IPS DF 19.7 (cell line): ENCODE results near the gene CSPG4.
A peak's percentile ranks its signal among the peaks of the same experiment; 100 is the strongest.

Experiments used
- DNase-seq: peaks from one replicate; pipeline ENCODE4 v3.0.0-alpha.2; 2013; ENCODE audit warnings: low read depth, low spot score

Gene CSPG4

GRCh38 chr15:75625542-75626347 is 86.9 kb downstream of the CSPG4 start, which contains the start of gene SNUPN:
SNUPN (minus strand) TSS chr15:75625725; CDS start chr15:75621051, 4,674 bp downstream.
- DNase-seq = peak; percentile 85
